Thyroid gland (tissue), 4 donors: Measurements from ENCODE around the gene GNA15. TPM values are rescaled to one million over a fixed set of nuclear protein-coding genes. Genes with fewer than 3 reads are reported as not detected.

Source experiments
- DNase-seq, 2 donors: peaks; one replicate each; pipeline ENCODE4 v3.0.0-alpha.2; 2019
- H3K27ac ChIP-seq, 3 donors: fragments of 200-600 bp; sonication (generic); 1 replicate in 2 of 3; 2 replicates in 1 of 3; pipeline ENCODE4 v1.5.1; 2016 to 2019; ENCODE audit warnings: mild to moderate bottlenecking in 1 of 3, moderate library complexity in 1 of 3
- H3K27me3 ChIP-seq: fragments of 200-600 bp; sonication (generic); one replicate; pipeline ENCODE4 v1.5.1; 2019
- H3K36me3 ChIP-seq, 2 donors: fragments of 200-600 bp; sonication (generic); one replicate each; pipeline ENCODE4 v1.5.1; 2016 to 2019
- H3K4me1 ChIP-seq, 2 donors: fragments of 200-600 bp; sonication (generic); one replicate each; pipeline ENCODE4 v1.5.1; 2017 to 2019
- H3K4me3 ChIP-seq, 3 donors: fragments of 200-600 bp; sonication (generic); replicated peaks in 1 of 3; 1 replicate in 2 of 3; 2 replicates in 1 of 3; pipeline ENCODE4 v1.5.1; 2016; ENCODE audit warnings: mild to moderate bottlenecking in 1 of 3
- H3K9me3 ChIP-seq: fragments of 200-600 bp; sonication (generic); one replicate; pipeline ENCODE4 v1.5.1; 2017
- POLR2A ChIP-seq, 2 donors: fragments of 450-650 bp; IDR thresholded peaks; one replicate each; pipeline ENCODE4 v1.6.1; 2017; ENCODE audit warnings: antibody characterized with exemption in 2 of 2, mild to moderate bottlenecking in 2 of 2, moderate library complexity in 1 of 2
- WGBS, 2 donors: methylation state at CpG; one replicate each; pipeline ENCODE4 v1.1.5; 2017; 5-methylcytosine and 5-hydroxymethylcytosine counted together
- intact Hi-C: fragments of 100-400 bp; cut with DNase I; formaldehyde crosslinking; loops from one replicate; pipeline ENCODE4 v1.15.1; 2023
- total RNA-seq, 4 donors: library from RNA; depleted of rRNA; stranded (reverse); fragments of >200 nt; gene quantifications; one replicate each; pipeline ENCODE4 v1.2.3, GENCODE V29; 2016
- TF ChIP-seq, protein P1 (sequence below), 6 experiments: fragments of 200-600 bp in 3 of 6; fragments of 450-650 bp in 3 of 6; sonication (generic) in 3 of 6; IDR thresholded peaks; one replicate each; pipeline ENCODE4 v1.5.1; 2016 to 2019; ENCODE audit warnings: antibody characterized with exemption in 6 of 6, mild to moderate bottlenecking in 2 of 6, inconsistent platforms in 1 of 6, moderate library complexity in 1 of 6

Gene GNA15
- total RNA-seq, 4 donors from 2014 or later, result 0.88 to 4.6 (median 2.1) TPM

GRCh38 chr19:3096267-3096901 is 39.4 kb upstream of the GNA15 start:
- H3K4me1 ChIP-seq, result peaks cover 40 to 45% of the 10 kb centered on the region in 2 donors
- intact Hi-C loops, result no loop called here
- TF ChIP-seq POLR2A (IDR thresholded peaks at IDR 0.05), result no peak
- TF ChIP-seq, protein P1, sequence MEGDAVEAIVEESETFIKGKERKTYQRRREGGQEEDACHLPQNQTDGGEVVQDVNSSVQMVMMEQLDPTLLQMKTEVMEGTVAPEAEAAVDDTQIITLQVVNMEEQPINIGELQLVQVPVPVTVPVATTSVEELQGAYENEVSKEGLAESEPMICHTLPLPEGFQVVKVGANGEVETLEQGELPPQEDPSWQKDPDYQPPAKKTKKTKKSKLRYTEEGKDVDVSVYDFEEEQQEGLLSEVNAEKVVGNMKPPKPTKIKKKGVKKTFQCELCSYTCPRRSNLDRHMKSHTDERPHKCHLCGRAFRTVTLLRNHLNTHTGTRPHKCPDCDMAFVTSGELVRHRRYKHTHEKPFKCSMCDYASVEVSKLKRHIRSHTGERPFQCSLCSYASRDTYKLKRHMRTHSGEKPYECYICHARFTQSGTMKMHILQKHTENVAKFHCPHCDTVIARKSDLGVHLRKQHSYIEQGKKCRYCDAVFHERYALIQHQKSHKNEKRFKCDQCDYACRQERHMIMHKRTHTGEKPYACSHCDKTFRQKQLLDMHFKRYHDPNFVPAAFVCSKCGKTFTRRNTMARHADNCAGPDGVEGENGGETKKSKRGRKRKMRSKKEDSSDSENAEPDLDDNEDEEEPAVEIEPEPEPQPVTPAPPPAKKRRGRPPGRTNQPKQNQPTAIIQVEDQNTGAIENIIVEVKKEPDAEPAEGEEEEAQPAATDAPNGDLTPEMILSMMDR (IDR thresholded peaks at IDR 0.05), result no peak
- H3K4me3 ChIP-seq, result peak overlapping the region in 1 of 3 donors; percentile 58
- H3K27ac ChIP-seq, result peak overlapping the region in 2 of 3 donors; percentile 73 to 85
- no peaks in the 10 kb centered on the region for H3K27me3 ChIP-seq
- H3K9me3 ChIP-seq, result no peaks in the 10 kb centered on the region
- WGBS, 2 donors, result 45 to 47% methylated on average over 17 to 23 of the region's 25 CpGs
- DNase-seq, result no peak
- H3K36me3 ChIP-seq, result no peaks in the 10 kb centered on the region

DNA sequence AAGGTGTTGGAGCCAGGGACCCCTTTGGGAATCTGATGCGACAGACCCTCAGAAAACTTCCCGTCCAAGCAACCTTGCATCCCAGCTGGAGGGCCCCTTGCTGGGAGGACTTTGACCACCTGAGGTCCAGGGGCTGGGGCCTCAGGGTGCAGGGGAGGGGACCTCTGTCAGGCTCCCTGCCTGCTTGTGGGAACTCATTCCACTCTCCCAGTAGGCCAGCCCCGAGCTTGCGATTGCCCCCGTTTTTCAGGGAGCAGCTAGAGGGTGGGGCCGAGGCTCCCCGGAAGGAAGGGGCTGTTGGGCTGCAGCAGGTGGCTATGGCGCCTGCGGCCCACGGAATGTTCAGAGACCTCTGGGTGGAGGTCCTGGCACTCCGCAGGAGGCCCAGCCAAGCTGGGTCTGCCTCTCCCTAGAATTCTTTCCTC is 38.9 kb upstream of the GNA15 start:
- peaks cover 40 to 45% of the 10 kb centered on the region in 2 donors for H3K4me1 ChIP-seq
- no peak for DNase-seq
- intact Hi-C loops, result no loop called here

DNA sequence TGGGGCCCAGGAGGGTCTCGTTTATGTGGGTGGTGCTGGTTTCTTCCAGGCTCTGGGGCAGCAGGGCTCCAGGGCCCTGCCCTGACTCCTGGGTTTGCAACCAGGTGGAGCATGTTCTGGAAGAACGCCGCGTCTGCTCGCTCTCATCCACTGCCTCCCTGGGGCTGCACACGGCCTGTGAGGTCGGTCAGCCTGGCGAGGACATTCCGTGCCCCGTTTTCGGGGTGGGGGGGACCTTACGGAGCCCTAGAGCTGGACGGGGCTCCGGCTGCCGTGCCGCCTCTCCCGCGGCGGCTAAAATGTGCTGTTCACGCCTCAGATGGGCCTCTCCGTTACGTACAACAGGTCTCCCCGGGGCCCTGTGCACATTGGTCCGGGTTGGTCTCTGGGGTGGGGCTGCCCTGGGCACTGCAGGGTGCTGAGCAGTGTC is 38.4 kb upstream of the GNA15 start:
- Histone ChIP-seq H3K36me3 (no peaks in the 10 kb centered on the region), H3K9me3 (no peaks in the 10 kb centered on the region), H3K4me1 (peaks cover 40 to 45% of the 10 kb centered on the region in 2 donors), H3K27ac (peak overlapping the region; percentile 73 to 85 (median 83)), H3K4me3 (peak overlapping the region in 1 of 3 donors; percentile 9), H3K27me3 (no peaks in the 10 kb centered on the region)
- DNase-seq, result no peak
- 91 to 92% methylated on average over 11 to 14 of the region's 24 CpGs for WGBS, 2 donors
- TF ChIP-seq, protein P1 (IDR thresholded peaks at IDR 0.05), result no peak
- no peak for TF ChIP-seq POLR2A (IDR thresholded peaks at IDR 0.05)
- intact Hi-C loops, result no loop called here

More for the DNA sequence above, 38.9 kb upstream of the GNA15 start:
- no peak for TF ChIP-seq POLR2A (IDR thresholded peaks at IDR 0.05)
- TF ChIP-seq, protein P1 (IDR thresholded peaks at IDR 0.05), result no peak
- 61 to 74% methylated on average over 3 to 5 of the region's 11 CpGs for WGBS, 2 donors
- Histone ChIP-seq H3K27ac (peak overlapping the region in 2 of 3 donors; percentile 73 to 85), H3K36me3 (no peaks in the 10 kb centered on the region), H3K9me3 (no peaks in the 10 kb centered on the region), H3K4me3 (no peak overlapping the region), H3K27me3 (no peaks in the 10 kb centered on the region)

DNA sequence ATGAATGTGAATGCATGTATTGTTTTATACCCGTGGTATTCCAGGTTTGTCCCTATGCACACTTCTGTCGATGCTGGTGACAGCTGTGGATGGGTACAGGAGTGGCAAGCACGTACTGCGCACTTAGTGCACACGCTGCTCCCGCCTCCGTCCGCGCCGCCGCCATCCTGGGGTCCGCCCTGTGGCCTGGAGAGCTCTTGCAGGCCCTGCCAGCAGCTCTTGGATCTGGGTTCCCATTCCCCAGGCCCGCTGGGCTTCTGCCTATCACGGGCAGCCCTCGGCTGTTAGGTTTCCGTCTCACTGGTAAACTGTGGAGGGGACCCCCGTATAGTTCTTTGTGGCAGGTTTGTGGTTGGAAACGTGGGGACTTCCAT is 37.7 kb upstream of the GNA15 start:
- H3K27me3 ChIP-seq, result no peaks in the 10 kb centered on the region
- intact Hi-C loops, result no loop called here
- TF ChIP-seq, protein P1 (IDR thresholded peaks at IDR 0.05), result no peak
- TF ChIP-seq POLR2A (IDR thresholded peaks at IDR 0.05), result no peak
- peak overlapping the region; percentile 73 to 85 (median 83) for H3K27ac ChIP-seq
- no peak for DNase-seq
- H3K4me1 ChIP-seq, result peaks cover 40 to 45% of the 10 kb centered on the region in 2 donors
- H3K36me3 ChIP-seq, result no peaks in the 10 kb centered on the region
- H3K9me3 ChIP-seq, result no peaks in the 10 kb centered on the region
- peak overlapping the region in 1 of 3 donors; percentile 9 for H3K4me3 ChIP-seq
- WGBS, 2 donors, result 77 to 89% methylated on average over 11 to 16 of the region's 18 CpGs
